A549 treated with DMSO at 1 μM for 4 hours (cell line): Measurements from ENCODE around the gene PPM1D. TPM values are rescaled to one million over a fixed set of nuclear protein-coding genes. Genes with fewer than 3 reads are reported as not detected.

Experiments
- total RNA-seq: library from RNA; stranded (reverse); fragments of 200-300 nt; extraction: Qiagen RNA extraction; gene quantifications from 5 replicates; pipeline ENCODE4 v1.2.3, GENCODE V29; 2022; ENCODE audit warnings: low read depth

The PPM1D gene
- 18.7 to 22.4 TPM (median 20.8 TPM) in 5 replicates for total RNA-seq

DNA sequence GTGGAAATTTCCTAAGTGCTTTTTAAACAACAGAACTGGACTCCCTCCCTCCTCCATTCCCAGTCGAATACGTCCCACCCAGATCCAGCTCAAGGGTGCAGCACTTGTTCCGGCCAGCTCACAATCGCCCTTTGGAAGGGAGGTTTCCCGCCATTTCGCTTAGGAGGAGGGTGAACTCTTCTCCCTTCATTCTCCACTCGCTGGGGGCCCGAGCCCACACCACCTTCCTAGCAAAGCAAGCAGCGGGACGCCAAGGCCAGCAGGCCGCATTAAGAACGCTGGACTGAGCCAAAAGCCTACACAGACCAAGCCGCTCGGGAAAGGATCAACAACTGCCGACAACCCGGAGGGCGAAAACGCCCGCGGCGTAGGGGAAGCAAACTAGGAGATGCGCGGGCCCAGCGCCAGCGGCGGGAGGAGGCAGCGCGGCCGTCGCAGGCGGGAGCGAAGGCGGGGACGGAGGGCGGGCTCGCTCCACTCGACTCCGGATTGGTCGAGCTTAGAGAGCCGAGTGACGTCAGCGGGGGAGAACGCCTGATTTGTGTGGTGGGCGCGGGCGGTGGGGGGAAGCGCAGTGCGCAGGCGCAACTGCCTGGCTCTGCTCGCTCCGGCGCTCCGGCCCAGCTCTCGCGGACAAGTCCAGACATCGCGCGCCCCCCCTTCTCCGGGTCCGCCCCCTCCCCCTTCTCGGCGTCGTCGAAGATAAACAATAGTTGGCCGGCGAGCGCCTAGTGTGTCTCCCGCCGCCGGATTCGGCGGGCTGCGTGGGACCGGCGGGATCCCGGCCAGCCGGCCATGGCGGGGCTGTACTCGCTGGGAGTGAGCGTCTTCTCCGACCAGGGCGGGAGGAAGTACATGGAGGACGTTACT, at the start of gene PPM1D:
Gene PPM1D (plus strand): TSS at position 574 of the 870 bp plus-strand sequence. CDS start 222 bp downstream, at position 796.

DNA sequence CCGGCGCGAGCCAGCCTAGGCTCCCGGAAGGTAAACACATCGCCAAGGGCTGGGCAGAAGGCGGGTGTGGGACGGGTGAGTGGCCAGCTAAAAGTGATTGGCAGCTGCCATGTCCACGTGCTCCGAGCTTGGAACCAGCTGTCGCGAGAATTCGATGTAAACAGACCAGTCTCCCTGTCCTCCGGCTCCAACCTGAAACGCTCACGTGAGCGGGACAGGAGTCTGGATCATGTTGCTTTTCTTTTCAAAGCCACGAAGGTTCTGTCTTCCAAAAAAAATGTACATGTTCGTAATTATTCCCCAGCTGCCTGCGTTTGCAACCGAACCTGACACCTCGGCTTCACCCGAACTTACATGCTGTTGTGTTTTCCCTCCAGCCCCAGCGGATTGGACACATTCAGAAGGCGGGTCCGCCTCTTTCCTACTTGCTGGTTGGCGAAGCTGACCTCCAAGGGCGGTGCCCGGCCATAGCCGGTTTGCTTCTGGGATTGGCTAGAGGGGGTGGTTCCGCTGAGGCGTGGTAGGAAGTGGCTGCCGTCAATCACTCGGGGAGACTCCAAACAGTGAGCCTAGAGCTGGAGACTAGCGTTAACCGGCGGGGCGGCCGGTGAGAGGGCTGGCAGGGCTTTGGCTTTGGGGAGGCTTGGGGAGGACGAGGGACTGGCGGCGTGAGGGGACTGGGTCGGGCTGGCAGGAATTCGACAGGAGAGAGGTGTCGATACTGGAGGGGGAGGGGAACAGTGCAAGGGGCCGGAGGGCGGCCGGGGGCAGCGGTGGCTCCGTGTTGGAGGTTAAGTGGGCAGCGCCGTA, 77.5 kb downstream of the PPM1D start, which contains the start of gene BCAS3:
Gene BCAS3 (plus strand): TSS at position 544 of the 810 bp plus-strand sequence.

Other genes with a start within 250 kb of the PPM1D start
- 30.5 to 37.5 TPM (median 34.9 TPM) in 5 replicates for gene USP32, start 208.1 kb upstream of the PPM1D start, total RNA-seq
- gene CHCT1, start 177.7 kb upstream of the PPM1D start, total RNA-seq, result 0.12 to 0.46 TPM in 2 of 5 replicates, not detected in the others
- 12.0 to 25.8 TPM (median 21.2 TPM) in 5 replicates for gene APPBP2, start 74.0 kb upstream of the PPM1D start, total RNA-seq
- gene BCAS3, start 77.7 kb downstream of the PPM1D start, total RNA-seq, result 7.6 to 9.1 TPM (median 8.2 TPM) in 5 replicates